GM23338 (cell line): ENCODE data around the gene TBCEL.

Source experiments
- CREB1 ChIP-seq: fragments of 250-450 bp; sonication (Bioruptor Pico); IDR thresholded peaks from 2 replicates; pipeline ENCODE4 v1.5.0; 2020; ENCODE audit warnings: low read depth, mild to moderate bottlenecking, moderate library complexity
- EZH2 ChIP-seq: fragments of 200-600 bp; sonication (generic); IDR thresholded peaks from one replicate; pipeline ENCODE4 v1.8.0; 2017; ENCODE audit warnings: antibody characterized with exemption, mild to moderate bottlenecking, low read depth; ENCODE audit not compliant: unreplicated experiment
- EZH2phosphoT487 ChIP-seq: fragments of 200-600 bp; sonication (generic); IDR thresholded peaks from one replicate; pipeline ENCODE4 v1.8.1; 2018; ENCODE audit warnings: antibody characterized with exemption; ENCODE audit not compliant: unreplicated experiment
- NANOG ChIP-seq: IDR thresholded peaks from 2 replicates; pipeline ENCODE4 v1.6.1; 2016; ENCODE audit warnings: antibody characterized with exemption, borderline replicate concordance
- POLR2AphosphoS5 ChIP-seq: IDR thresholded peaks from 2 replicates; pipeline ENCODE4 v1.6.1; 2016; ENCODE audit warnings: antibody characterized with exemption, low read depth
- STAT1 ChIP-seq: IDR thresholded peaks from one replicate; pipeline ENCODE4 v1.6.1; 2016; ENCODE audit warnings: antibody characterized with exemption; ENCODE audit not compliant: unreplicated experiment
- TF ChIP-seq, protein P1 (sequence below), 2 experiments: fragments of 200-600 bp in 1 of 2; sonication (generic) in 1 of 2; conservative IDR thresholded peaks; 2 replicates each; pipeline versions ENCODE4 v1.5.1 to v1.6.1; 2016 to 2017; ENCODE audit warnings: antibody characterized with exemption in 2 of 2, low read depth in 2 of 2, mild to moderate bottlenecking in 2 of 2, moderate library complexity in 1 of 2
- TF ChIP-seq, protein P2 (sequence below): IDR thresholded peaks from one replicate; pipeline ENCODE4 v1.6.1; 2018; ENCODE audit warnings: antibody characterized with exemption; ENCODE audit not compliant: unreplicated experiment
- TF ChIP-seq, protein P3 (sequence below): IDR thresholded peaks from 2 replicates; pipeline ENCODE4 v1.6.1; 2016; ENCODE audit warnings: antibody characterized with exemption

DNA sequence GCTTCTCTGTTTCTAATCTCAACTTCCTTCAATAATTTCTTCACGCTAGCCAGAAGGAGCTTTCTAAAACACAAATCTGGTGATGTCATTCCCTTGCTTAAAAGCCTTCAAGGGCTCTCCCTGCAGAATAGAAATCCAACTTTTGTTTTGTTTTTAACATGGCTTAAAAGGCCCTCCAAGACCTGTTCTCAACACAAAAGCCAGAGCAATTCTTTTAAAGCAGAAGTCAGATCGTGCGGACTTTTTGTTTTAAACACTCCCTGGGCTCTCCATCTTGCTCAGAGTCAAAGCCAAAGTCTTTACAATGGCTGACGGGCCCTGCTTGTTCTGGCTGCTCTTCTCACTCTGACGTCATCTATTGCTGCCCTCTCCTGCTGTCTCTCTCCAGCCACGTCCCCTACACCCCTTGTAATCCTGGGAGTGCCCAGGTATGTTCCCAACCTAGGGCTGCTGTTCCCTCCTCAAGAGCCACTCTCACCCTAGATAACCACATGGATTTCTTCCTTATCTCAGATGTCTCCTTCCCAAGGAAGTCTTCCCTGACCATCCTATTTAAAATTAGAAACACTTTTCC is 99.7 kb downstream of the TBCEL start:
- TF ChIP-seq EZH2phosphoT487 (no peak), POLR2AphosphoS5 (no peak), CREB1 (CRISPR knock-in tag) (no peak), NANOG (no peak), EZH2 (no peak), STAT1 (no peak)
- TF ChIP-seq, protein P1, sequence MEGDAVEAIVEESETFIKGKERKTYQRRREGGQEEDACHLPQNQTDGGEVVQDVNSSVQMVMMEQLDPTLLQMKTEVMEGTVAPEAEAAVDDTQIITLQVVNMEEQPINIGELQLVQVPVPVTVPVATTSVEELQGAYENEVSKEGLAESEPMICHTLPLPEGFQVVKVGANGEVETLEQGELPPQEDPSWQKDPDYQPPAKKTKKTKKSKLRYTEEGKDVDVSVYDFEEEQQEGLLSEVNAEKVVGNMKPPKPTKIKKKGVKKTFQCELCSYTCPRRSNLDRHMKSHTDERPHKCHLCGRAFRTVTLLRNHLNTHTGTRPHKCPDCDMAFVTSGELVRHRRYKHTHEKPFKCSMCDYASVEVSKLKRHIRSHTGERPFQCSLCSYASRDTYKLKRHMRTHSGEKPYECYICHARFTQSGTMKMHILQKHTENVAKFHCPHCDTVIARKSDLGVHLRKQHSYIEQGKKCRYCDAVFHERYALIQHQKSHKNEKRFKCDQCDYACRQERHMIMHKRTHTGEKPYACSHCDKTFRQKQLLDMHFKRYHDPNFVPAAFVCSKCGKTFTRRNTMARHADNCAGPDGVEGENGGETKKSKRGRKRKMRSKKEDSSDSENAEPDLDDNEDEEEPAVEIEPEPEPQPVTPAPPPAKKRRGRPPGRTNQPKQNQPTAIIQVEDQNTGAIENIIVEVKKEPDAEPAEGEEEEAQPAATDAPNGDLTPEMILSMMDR (conservative IDR thresholded peaks at IDR 0.05; ENCODE audit: low read depth in 2 of 2): no peak
- TF ChIP-seq, protein P2, sequence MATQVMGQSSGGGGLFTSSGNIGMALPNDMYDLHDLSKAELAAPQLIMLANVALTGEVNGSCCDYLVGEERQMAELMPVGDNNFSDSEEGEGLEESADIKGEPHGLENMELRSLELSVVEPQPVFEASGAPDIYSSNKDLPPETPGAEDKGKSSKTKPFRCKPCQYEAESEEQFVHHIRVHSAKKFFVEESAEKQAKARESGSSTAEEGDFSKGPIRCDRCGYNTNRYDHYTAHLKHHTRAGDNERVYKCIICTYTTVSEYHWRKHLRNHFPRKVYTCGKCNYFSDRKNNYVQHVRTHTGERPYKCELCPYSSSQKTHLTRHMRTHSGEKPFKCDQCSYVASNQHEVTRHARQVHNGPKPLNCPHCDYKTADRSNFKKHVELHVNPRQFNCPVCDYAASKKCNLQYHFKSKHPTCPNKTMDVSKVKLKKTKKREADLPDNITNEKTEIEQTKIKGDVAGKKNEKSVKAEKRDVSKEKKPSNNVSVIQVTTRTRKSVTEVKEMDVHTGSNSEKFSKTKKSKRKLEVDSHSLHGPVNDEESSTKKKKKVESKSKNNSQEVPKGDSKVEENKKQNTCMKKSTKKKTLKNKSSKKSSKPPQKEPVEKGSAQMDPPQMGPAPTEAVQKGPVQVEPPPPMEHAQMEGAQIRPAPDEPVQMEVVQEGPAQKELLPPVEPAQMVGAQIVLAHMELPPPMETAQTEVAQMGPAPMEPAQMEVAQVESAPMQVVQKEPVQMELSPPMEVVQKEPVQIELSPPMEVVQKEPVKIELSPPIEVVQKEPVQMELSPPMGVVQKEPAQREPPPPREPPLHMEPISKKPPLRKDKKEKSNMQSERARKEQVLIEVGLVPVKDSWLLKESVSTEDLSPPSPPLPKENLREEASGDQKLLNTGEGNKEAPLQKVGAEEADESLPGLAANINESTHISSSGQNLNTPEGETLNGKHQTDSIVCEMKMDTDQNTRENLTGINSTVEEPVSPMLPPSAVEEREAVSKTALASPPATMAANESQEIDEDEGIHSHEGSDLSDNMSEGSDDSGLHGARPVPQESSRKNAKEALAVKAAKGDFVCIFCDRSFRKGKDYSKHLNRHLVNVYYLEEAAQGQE: no peak
- TF ChIP-seq, protein P3, sequence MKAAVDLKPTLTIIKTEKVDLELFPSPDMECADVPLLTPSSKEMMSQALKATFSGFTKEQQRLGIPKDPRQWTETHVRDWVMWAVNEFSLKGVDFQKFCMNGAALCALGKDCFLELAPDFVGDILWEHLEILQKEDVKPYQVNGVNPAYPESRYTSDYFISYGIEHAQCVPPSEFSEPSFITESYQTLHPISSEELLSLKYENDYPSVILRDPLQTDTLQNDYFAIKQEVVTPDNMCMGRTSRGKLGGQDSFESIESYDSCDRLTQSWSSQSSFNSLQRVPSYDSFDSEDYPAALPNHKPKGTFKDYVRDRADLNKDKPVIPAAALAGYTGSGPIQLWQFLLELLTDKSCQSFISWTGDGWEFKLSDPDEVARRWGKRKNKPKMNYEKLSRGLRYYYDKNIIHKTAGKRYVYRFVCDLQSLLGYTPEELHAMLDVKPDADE: no peak
